ENCODE data around the gene CFAP92. TPM values are rescaled to one million over a fixed set of nuclear protein-coding genes. Genes with fewer than 3 reads are reported as not detected.

Gene CFAP92
- total RNA-seq, 1 donor from 2014 or later, result 2.0 TPM

- ATAC-seq (peak; percentile 11 to 45), DNase-seq (peak; percentile 60)
- Histone ChIP-seq H3K36me3 (no peaks in the 10 kb centered on the region), H3K9me3 (no peaks in the 10 kb centered on the region), H3K27me3 (ENCODE audit: low read depth) (no peaks in the 10 kb centered on the region), H3K27ac (peak overlapping the region; percentile 84), H3K4me3 (no peak overlapping the region), H3K4me1 (peaks cover 70% of the 10 kb centered on the region)
- TF ChIP-seq CTCF (IDR thresholded peaks at IDR 0.05), result no peak
- intact Hi-C loops (cut with DNase I), result no loop called here
Measured at GRCh38 chr3:129016356-129016719, 22.5 kb upstream of the CFAP92 start.

GRCh38 chr3:129015388-129016105 lies 21.7 kb upstream of the CFAP92 start:
- Histone ChIP-seq H3K36me3 (no peaks in the 10 kb centered on the region), H3K27ac (peak overlapping the region; percentile 84), H3K27me3 (ENCODE audit: low read depth) (no peaks in the 10 kb centered on the region), H3K4me1 (peaks cover 70% of the 10 kb centered on the region), H3K9me3 (no peaks in the 10 kb centered on the region), H3K4me3 (no peak overlapping the region)
- ATAC-seq (peak; percentile 28 to 52), DNase-seq (peak; percentile 61)
- intact Hi-C loops (cut with DNase I), result no loop called here
- no peak for TF ChIP-seq CTCF (IDR thresholded peaks at IDR 0.05)

- Histone ChIP-seq H3K4me3 (no peak overlapping the region), H3K27ac (peak overlapping the region; percentile 84), H3K4me1 (peaks cover 73% of the 10 kb centered on the region), H3K36me3 (no peaks in the 10 kb centered on the region), H3K27me3 (ENCODE audit: low read depth) (no peaks in the 10 kb centered on the region), H3K9me3 (no peaks in the 10 kb centered on the region)
- no peak for TF ChIP-seq CTCF (IDR thresholded peaks at IDR 0.05)
- ATAC-seq, result no peak
- DNase-seq, result no peak
- intact Hi-C loops (cut with DNase I), result no loop called here
Measured at GRCh38 chr3:129014793-129015345, 21.0 kb upstream of the CFAP92 start.

GRCh38 chr3:129014148-129014547 lies 20.3 kb upstream of the CFAP92 start:
- intact Hi-C loops (cut with DNase I), result no loop called here

GRCh38 chr3:129013491-129013891 lies 19.6 kb upstream of the CFAP92 start:
- no peak for ATAC-seq
- no peak for TF ChIP-seq CTCF (IDR thresholded peaks at IDR 0.05)
- H3K9me3 ChIP-seq, result no peaks in the 10 kb centered on the region
- peak overlapping the region; percentile 84 for H3K27ac ChIP-seq
- peaks cover 63% of the 10 kb centered on the region for H3K4me1 ChIP-seq
- H3K4me3 ChIP-seq, result no peak overlapping the region
- DNase-seq, result no peak
- H3K36me3 ChIP-seq, result no peaks in the 10 kb centered on the region
- H3K27me3 ChIP-seq (ENCODE audit: low read depth), result no peaks in the 10 kb centered on the region
- intact Hi-C loops (cut with DNase I), result no loop called here

More at GRCh38 chr3:129014148-129014547, 20.3 kb upstream of the CFAP92 start:
- Histone ChIP-seq H3K4me3 (no peak overlapping the region), H3K9me3 (no peaks in the 10 kb centered on the region), H3K27me3 (ENCODE audit: low read depth) (no peaks in the 10 kb centered on the region), H3K4me1 (peaks cover 70% of the 10 kb centered on the region), H3K27ac (peak overlapping the region; percentile 84), H3K36me3 (no peaks in the 10 kb centered on the region)
- TF ChIP-seq CTCF (IDR thresholded peaks at IDR 0.05), result no peak
- ATAC-seq (peak; percentile 15 to 28), DNase-seq (no peak)

Data from lower lobe of right lung (tissue), 2 donors.